KMS-11 (cell line): ENCODE measurements around the gene HAUS3.
A peak's percentile ranks its signal among the peaks of the same experiment; 100 is the strongest.
"Not testable (repeated sequence)": the region's sequence is repeated elsewhere in the genome, so short reads cannot be mapped to it uniquely, and the experiment has no call there.

Source experiments
- H2AFZ ChIP-seq: fragments of 200-600 bp; sonication (generic); 2 replicates; pipeline ENCODE4 v1.6.1; 2016; ENCODE audit warnings: antibody characterized with exemption, mixed run types, low read depth
- H3K27ac ChIP-seq: fragments of 200-600 bp; sonication (generic); 2 replicates; pipeline ENCODE4 v1.6.1; 2016; ENCODE audit warnings: mild to moderate bottlenecking, mixed run types
- H3K27me3 ChIP-seq: fragments of 200-600 bp; sonication (generic); 2 replicates; pipeline ENCODE4 v1.6.1; 2017; ENCODE audit warnings: mild to moderate bottlenecking, low read depth, mixed run types, moderate library complexity; ENCODE audit not compliant: insufficient read depth
- H3K36me3 ChIP-seq: fragments of 200-600 bp; sonication (generic); 2 replicates; pipeline ENCODE4 v1.6.1; 2017; ENCODE audit warnings: mild to moderate bottlenecking, mixed run types; ENCODE audit not compliant: insufficient read depth
- H3K4me1 ChIP-seq: fragments of 200-600 bp; sonication (generic); 2 replicates; pipeline ENCODE4 v1.6.1; 2016; ENCODE audit warnings: mild to moderate bottlenecking, low read depth, mixed run types; ENCODE audit not compliant: poor library complexity, severe bottlenecking
- H3K4me2 ChIP-seq: fragments of 200-600 bp; sonication (generic); 2 replicates; pipeline ENCODE4 v1.7.0; 2016; ENCODE audit warnings: mild to moderate bottlenecking, mixed run types
- H3K4me3 ChIP-seq: fragments of 200-600 bp; sonication (generic); IDR thresholded peaks from 2 replicates; pipeline ENCODE4 v1.6.1; 2017; ENCODE audit warnings: low read depth, low read length, mixed read lengths; ENCODE audit not compliant: insufficient read depth
- H3K79me2 ChIP-seq: fragments of 200-600 bp; sonication (generic); 2 replicates; pipeline ENCODE4 v1.6.1; 2016; ENCODE audit warnings: low read depth, mixed run types; ENCODE audit not compliant: insufficient read depth
- H3K9ac ChIP-seq: fragments of 200-600 bp; sonication (generic); 2 replicates; pipeline ENCODE4 v1.6.1; 2016; ENCODE audit warnings: mild to moderate bottlenecking, mixed run types
- H4K20me1 ChIP-seq: fragments of 200-600 bp; sonication (generic); 2 replicates; pipeline ENCODE4 v1.6.1; 2016; ENCODE audit warnings: mild to moderate bottlenecking, mixed run types; ENCODE audit not compliant: insufficient read depth
- TF ChIP-seq, protein P1 (sequence below): fragments of 200-600 bp; sonication (generic); conservative IDR thresholded peaks from 2 replicates; pipeline ENCODE4 v1.6.1; 2017; ENCODE audit warnings: low read depth, mild to moderate bottlenecking, antibody characterized with exemption, low read length, moderate library complexity, mixed read lengths

The HAUS3 gene

DNA sequence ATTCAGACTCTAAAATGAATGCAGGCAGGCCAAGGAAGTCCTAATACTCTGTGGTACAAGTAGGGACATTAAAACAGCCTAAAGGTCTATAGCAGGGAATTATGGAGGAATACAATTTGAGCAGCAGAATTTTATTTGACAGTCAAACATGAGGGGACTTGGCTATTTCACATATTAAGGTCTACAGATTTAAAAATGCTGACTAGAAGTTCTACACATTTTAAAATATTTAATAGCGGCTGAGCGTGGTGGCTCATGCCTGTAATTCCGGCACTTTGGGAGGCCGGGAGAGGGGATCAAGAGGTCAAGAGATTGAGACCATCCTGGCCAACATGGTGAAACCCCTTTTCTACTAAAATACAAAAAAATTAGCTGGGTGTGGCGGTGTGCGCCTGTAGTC, 10.8 kb downstream of the HAUS3 start:
- Histone ChIP-seq H3K27ac (no peak overlapping the region), H3K36me3 (no peaks in the 10 kb centered on the region), H3K4me2 (no peak overlapping the region)

DNA sequence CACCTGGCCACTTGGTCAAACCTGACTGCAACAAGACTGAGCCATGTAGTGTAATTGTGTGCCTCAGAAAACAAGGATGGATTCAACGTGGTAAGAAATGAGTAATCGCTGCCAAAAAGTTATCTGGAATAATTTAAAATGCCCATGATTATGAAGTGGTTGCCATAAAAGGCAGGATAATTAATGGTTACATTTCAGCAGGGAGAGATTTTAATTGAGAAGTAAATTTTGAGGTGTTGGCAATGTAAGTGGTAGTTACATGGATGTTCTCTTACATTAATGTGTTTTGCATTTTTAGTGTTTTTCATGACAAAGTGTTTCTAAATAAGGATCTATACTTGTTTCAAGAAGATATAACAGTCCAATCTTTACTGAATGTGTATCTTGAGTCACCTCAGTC, 15.7 kb downstream of the HAUS3 start:
- no peaks in the 10 kb centered on the region for H3K36me3 ChIP-seq
- TF ChIP-seq, protein P1, sequence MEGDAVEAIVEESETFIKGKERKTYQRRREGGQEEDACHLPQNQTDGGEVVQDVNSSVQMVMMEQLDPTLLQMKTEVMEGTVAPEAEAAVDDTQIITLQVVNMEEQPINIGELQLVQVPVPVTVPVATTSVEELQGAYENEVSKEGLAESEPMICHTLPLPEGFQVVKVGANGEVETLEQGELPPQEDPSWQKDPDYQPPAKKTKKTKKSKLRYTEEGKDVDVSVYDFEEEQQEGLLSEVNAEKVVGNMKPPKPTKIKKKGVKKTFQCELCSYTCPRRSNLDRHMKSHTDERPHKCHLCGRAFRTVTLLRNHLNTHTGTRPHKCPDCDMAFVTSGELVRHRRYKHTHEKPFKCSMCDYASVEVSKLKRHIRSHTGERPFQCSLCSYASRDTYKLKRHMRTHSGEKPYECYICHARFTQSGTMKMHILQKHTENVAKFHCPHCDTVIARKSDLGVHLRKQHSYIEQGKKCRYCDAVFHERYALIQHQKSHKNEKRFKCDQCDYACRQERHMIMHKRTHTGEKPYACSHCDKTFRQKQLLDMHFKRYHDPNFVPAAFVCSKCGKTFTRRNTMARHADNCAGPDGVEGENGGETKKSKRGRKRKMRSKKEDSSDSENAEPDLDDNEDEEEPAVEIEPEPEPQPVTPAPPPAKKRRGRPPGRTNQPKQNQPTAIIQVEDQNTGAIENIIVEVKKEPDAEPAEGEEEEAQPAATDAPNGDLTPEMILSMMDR = no peak

More for the DNA sequence above, 10.8 kb downstream of the HAUS3 start:
- Histone ChIP-seq H3K27me3 (no peaks in the 10 kb centered on the region), H3K4me1 (no peaks in the 10 kb centered on the region), H2AFZ (no peak overlapping the region), H3K4me3 (no peak overlapping the region), H4K20me1 (no peaks in the 10 kb centered on the region), H3K9ac (no peak overlapping the region), H3K79me2 (no peaks in the 10 kb centered on the region)
- TF ChIP-seq, protein P1 = no peak

DNA sequence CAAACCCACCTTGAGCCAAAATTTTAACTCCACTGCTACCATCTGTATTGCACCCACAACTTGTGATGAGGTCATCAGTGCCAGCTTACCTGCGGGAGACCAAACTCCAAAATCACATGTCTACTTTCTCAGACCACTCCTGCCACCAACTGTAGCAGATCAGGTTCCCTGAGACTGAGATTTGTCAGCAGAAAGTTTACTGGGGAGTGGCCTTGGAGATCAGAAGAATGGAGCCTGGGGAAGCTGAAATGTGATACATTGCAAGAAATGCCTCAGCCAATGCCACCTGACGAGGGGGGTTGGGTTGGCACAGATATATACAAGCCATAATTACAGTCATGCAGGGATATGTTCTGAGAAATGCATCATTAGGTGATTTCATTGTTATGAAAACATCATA, 19.1 kb downstream of the HAUS3 start:
- no peaks in the 10 kb centered on the region for H3K79me2 ChIP-seq
- H3K27me3 ChIP-seq = no peaks in the 10 kb centered on the region
- H3K36me3 ChIP-seq = no peaks in the 10 kb centered on the region
- H3K4me3 ChIP-seq = no peak overlapping the region
- H3K27ac ChIP-seq = no peak overlapping the region
- peaks cover 32% of the 10 kb centered on the region for H3K4me1 ChIP-seq
- TF ChIP-seq, protein P1 = no peak
- no peak overlapping the region for H3K4me2 ChIP-seq
- no peaks in the 10 kb centered on the region for H4K20me1 ChIP-seq
- H2AFZ ChIP-seq = no peak overlapping the region
- H3K9ac ChIP-seq = no peak overlapping the region

More for the DNA sequence above, 15.7 kb downstream of the HAUS3 start:
- Histone ChIP-seq H2AFZ (no peak overlapping the region), H3K4me1 (peaks cover 22% of the 10 kb centered on the region), H3K27me3 (no peaks in the 10 kb centered on the region), H4K20me1 (no peaks in the 10 kb centered on the region), H3K4me3 (no peak overlapping the region), H3K4me2 (no peak overlapping the region), H3K27ac (no peak overlapping the region), H3K79me2 (no peaks in the 10 kb centered on the region), H3K9ac (no peak overlapping the region)

- H3K27me3 ChIP-seq, H4K20me1 ChIP-seq, H3K36me3 ChIP-seq, H2AFZ ChIP-seq, H3K9ac ChIP-seq, H3K4me2 ChIP-seq, H3K27ac ChIP-seq, H3K79me2 ChIP-seq, H3K4me3 ChIP-seq: not testable (repeated sequence)
- peaks cover 35% of the 10 kb centered on the region for H3K4me1 ChIP-seq
These were observed 20.5 kb downstream of the HAUS3 start for GRCh38 chr4:2221378-2221777.

GRCh38 chr4:2220016-2220630, 21.8 kb downstream of the HAUS3 start:
- no peaks in the 10 kb centered on the region for H4K20me1 ChIP-seq
- no peaks in the 10 kb centered on the region for H3K36me3 ChIP-seq
- no peak overlapping the region for H3K4me2 ChIP-seq
- TF ChIP-seq, protein P1 = peak; percentile 73
- H3K9ac ChIP-seq = no peak overlapping the region
- no peaks in the 10 kb centered on the region for H3K27me3 ChIP-seq
- no peak overlapping the region for H3K27ac ChIP-seq
- no peaks in the 10 kb centered on the region for H3K79me2 ChIP-seq
- no peak overlapping the region for H3K4me3 ChIP-seq
- no peak overlapping the region for H2AFZ ChIP-seq
- peaks cover 35% of the 10 kb centered on the region for H3K4me1 ChIP-seq
